Hepatocyte (in vitro differentiated cells): ENCODE measurements around the gene PAK5. TPM values are rescaled to one million over a fixed set of nuclear protein-coding genes. Genes with fewer than 3 reads are reported as not detected.

Experiments
- DNase-seq: peaks from one replicate; pipeline ENCODE4 v3.0.0-alpha.2; 2016; ENCODE audit warnings: low spot score
- H2AFZ ChIP-seq: fragments of 200-600 bp; sonication (generic); 2 replicates; pipeline ENCODE4 v1.6.0; 2016; ENCODE audit warnings: antibody characterized with exemption, mild to moderate bottlenecking
- H3K27ac ChIP-seq: fragments of 200-600 bp; sonication (generic); 2 replicates; pipeline ENCODE4 v1.5.1; 2016; ENCODE audit warnings: mild to moderate bottlenecking
- H3K27me3 ChIP-seq: fragments of 200-600 bp; sonication (generic); 2 replicates; pipeline ENCODE4 v1.6.1; 2016
- H3K36me3 ChIP-seq: fragments of 200-600 bp; sonication (generic); replicated peaks from 2 replicates; pipeline ENCODE4 v1.5.1; 2016; ENCODE audit warnings: low read depth; ENCODE audit not compliant: insufficient read depth
- H3K4me1 ChIP-seq: fragments of 200-600 bp; sonication (generic); 2 replicates; pipeline ENCODE4 v1.5.1; 2016; ENCODE audit warnings: mild to moderate bottlenecking, moderate library complexity; ENCODE audit not compliant: insufficient read depth
- H3K4me2 ChIP-seq: fragments of 200-600 bp; sonication (generic); 2 replicates; pipeline ENCODE4 v1.6.0; 2016
- H3K4me3 ChIP-seq: fragments of 200-600 bp; sonication (generic); 2 replicates; pipeline ENCODE4 v1.5.1; 2016; ENCODE audit warnings: mild to moderate bottlenecking
- H3K79me2 ChIP-seq: fragments of 200-600 bp; sonication (generic); 2 replicates; pipeline ENCODE4 v1.6.0; 2017; ENCODE audit warnings: mild to moderate bottlenecking
- H3K9me2 ChIP-seq: fragments of 200-600 bp; sonication (generic); replicated peaks from 2 replicates; pipeline ENCODE4 v1.6.0; 2017; ENCODE audit warnings: mild to moderate bottlenecking; ENCODE audit not compliant: insufficient read depth
- H3K9me3 ChIP-seq: fragments of 200-600 bp; sonication (generic); 2 replicates; pipeline ENCODE4 v1.5.1; 2016; ENCODE audit warnings: low read depth, mild to moderate bottlenecking
- H4K20me1 ChIP-seq: fragments of 200-600 bp; sonication (generic); 2 replicates; pipeline ENCODE4 v1.6.0; 2016; ENCODE audit warnings: mild to moderate bottlenecking; ENCODE audit not compliant: insufficient read depth, poor library complexity, severe bottlenecking
- CTCF ChIP-seq: fragments of 200-600 bp; sonication (generic); IDR thresholded peaks from 2 replicates; pipeline ENCODE4 v1.5.1; 2016; ENCODE audit warnings: antibody characterized with exemption, mild to moderate bottlenecking; ENCODE audit not compliant: poor library complexity
- EZH2 ChIP-seq: fragments of 200-600 bp; sonication (generic); IDR thresholded peaks from 2 replicates; pipeline ENCODE4 v1.6.1; 2016; ENCODE audit warnings: antibody characterized with exemption, mild to moderate bottlenecking, borderline replicate concordance
- EZH2phosphoT487 ChIP-seq: fragments of 200-600 bp; sonication (generic); IDR thresholded peaks from one replicate; pipeline ENCODE4 v1.6.1; 2018; ENCODE audit warnings: antibody characterized with exemption, mild to moderate bottlenecking, low read depth, moderate library complexity; ENCODE audit not compliant: unreplicated experiment, severe bottlenecking
- WGBS: methylation state at CpG from one replicate; pipeline ENCODE4 v1.1.6; 2016; ENCODE audit warnings: low lambda C conversion rate; ENCODE audit errors: missing lambda C conversion rate; 5-methylcytosine and 5-hydroxymethylcytosine counted together
- polyA plus RNA-seq: library from polyadenylated mRNA; unstranded; fragments of >200 nt; fragmentation: Nextera tagmentation; extraction: Ambion mirVana; gene quantifications from 2 replicates; pipeline ENCODE4 v1.2.1, GENCODE V29; 2016
- total RNA-seq: library from RNA; depleted of rRNA; stranded (reverse); fragments of >200 nt; gene quantifications from 2 replicates; pipeline ENCODE4 v1.2.3, GENCODE V29; 2014

The PAK5 gene
- total and polyA plus RNA-seq, 2 experiments from 2014 or later: 0.56 to 0.97 TPM

- no peaks in the 10 kb centered on the region for H3K27me3 ChIP-seq
- H3K4me2 ChIP-seq: no peak overlapping the region
- no peaks in the 10 kb centered on the region for H3K9me3 ChIP-seq
- H4K20me1 ChIP-seq: no peaks in the 10 kb centered on the region
- peak; percentile 30 for DNase-seq
- no peak overlapping the region for H3K4me3 ChIP-seq
- H3K4me1 ChIP-seq: no peaks in the 10 kb centered on the region
- no peak overlapping the region for H3K27ac ChIP-seq
- 78% methylated on average over 1 of the region's 1 CpG for WGBS
- TF ChIP-seq EZH2phosphoT487 (no peak), EZH2 (no peak), CTCF (no peak)
- H3K36me3 ChIP-seq: no peaks in the 10 kb centered on the region
- H3K79me2 ChIP-seq: no peaks in the 10 kb centered on the region
- no peaks in the 10 kb centered on the region for H3K9me2 ChIP-seq
- no peak overlapping the region for H2AFZ ChIP-seq
These were observed 244.5 kb downstream of the PAK5 start for GRCh38 chr20:9594284-9594875.

- H4K20me1 ChIP-seq: no peaks in the 10 kb centered on the region
- no peaks in the 10 kb centered on the region for H3K9me3 ChIP-seq
- no peak overlapping the region for H3K27ac ChIP-seq
- no peaks in the 10 kb centered on the region for H3K4me1 ChIP-seq
- no peak for TF ChIP-seq EZH2
- TF ChIP-seq EZH2phosphoT487: no peak
- no peak for TF ChIP-seq CTCF
- 81% methylated on average over 1 of the region's 1 CpG for WGBS
- no peak for DNase-seq
- H3K9me2 ChIP-seq: no peaks in the 10 kb centered on the region
- no peak overlapping the region for H3K4me3 ChIP-seq
- no peaks in the 10 kb centered on the region for H3K36me3 ChIP-seq
- H3K79me2 ChIP-seq: no peaks in the 10 kb centered on the region
- H2AFZ ChIP-seq: no peak overlapping the region
- no peak overlapping the region for H3K4me2 ChIP-seq
- no peaks in the 10 kb centered on the region for H3K27me3 ChIP-seq
These were observed 246.5 kb downstream of the PAK5 start for GRCh38 chr20:9592419-9592818.

GRCh38 chr20:9591080-9591479 is 247.8 kb downstream of the PAK5 start:
- Histone ChIP-seq H3K9me3 (no peaks in the 10 kb centered on the region), H3K27me3 (no peaks in the 10 kb centered on the region), H3K9me2 (no peaks in the 10 kb centered on the region), H3K27ac (no peak overlapping the region), H3K36me3 (no peaks in the 10 kb centered on the region), H4K20me1 (no peaks in the 10 kb centered on the region), H2AFZ (no peak overlapping the region), H3K4me1 (no peaks in the 10 kb centered on the region), H3K4me2 (no peak overlapping the region), H3K79me2 (no peaks in the 10 kb centered on the region), H3K4me3 (no peak overlapping the region)
- TF ChIP-seq CTCF: no peak
- no peak for TF ChIP-seq EZH2phosphoT487
- no peak for TF ChIP-seq EZH2
- DNase-seq: no peak

- no peak overlapping the region for H3K4me2 ChIP-seq
- H3K36me3 ChIP-seq: no peaks in the 10 kb centered on the region
- H3K9me2 ChIP-seq: no peaks in the 10 kb centered on the region
- H2AFZ ChIP-seq: no peak overlapping the region
- no peaks in the 10 kb centered on the region for H3K9me3 ChIP-seq
- no peaks in the 10 kb centered on the region for H3K79me2 ChIP-seq
- 67% methylated on average over 1 of the region's 1 CpG for WGBS
- TF ChIP-seq EZH2phosphoT487 (no peak), CTCF (no peak), EZH2 (no peak)
- H3K27me3 ChIP-seq: no peaks in the 10 kb centered on the region
- H3K4me3 ChIP-seq: no peak overlapping the region
- H4K20me1 ChIP-seq: no peaks in the 10 kb centered on the region
- no peaks in the 10 kb centered on the region for H3K4me1 ChIP-seq
- DNase-seq: no peak
- no peak overlapping the region for H3K27ac ChIP-seq
These were observed 248.7 kb downstream of the PAK5 start for GRCh38 chr20:9590189-9590588.
